Activated T-cell treated with anti-CD3 and anti-CD28 coated beads for 48 hours (primary cell): Measurements from ENCODE around the gene HEXB.
A peak's percentile ranks its signal among the peaks of the same experiment; 100 is the strongest.
"Not testable (repeated sequence)": the region's sequence is repeated elsewhere in the genome, so short reads cannot be mapped to it uniquely, and the experiment has no call there.

Experiments
- DNase-seq: peaks from one replicate; pipeline ENCODE4 v3.0.0-alpha.2; 2020; ENCODE audit warnings: low read depth

Gene HEXB

DNA sequence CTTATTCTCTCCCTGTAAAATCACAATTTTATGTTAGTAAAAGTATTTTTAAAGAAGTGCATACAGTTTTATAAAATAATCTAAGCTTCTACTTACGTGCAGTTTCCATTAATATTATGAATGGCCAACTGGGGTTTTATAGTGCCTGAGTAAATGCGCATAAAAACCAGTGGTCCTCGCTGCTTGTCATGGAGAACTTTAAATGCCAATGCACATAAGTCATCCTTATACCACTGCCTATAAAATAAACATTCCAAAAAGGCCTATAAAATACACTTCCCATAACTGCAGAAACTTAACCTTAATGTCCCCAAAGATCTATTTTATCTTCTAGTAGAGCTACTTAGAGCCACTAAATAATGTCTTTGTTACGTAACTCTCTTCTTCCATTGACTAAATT is 53.4 kb downstream of the HEXB start:
- DNase-seq = no peak

DNA sequence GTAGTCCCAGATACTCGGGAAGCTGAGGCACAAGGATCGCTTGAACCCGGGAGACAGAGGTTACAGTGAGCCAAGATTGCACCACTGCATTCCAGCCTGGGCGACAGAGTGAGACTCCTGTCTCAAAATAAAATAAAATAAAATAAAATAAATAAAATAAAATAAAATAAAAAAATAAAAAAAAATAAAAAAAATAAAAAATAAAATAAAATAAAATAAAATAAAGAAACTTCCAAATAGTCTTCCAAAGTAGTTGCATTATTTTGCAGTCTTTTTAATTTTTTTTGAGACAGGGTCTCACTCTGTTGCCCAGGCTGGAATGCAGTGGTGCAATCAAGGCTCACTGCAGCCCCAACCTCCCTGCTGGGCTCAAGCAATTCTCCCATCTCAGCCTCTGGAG is 63.7 kb downstream of the HEXB start:
- not testable (repeated sequence) for DNase-seq

DNA sequence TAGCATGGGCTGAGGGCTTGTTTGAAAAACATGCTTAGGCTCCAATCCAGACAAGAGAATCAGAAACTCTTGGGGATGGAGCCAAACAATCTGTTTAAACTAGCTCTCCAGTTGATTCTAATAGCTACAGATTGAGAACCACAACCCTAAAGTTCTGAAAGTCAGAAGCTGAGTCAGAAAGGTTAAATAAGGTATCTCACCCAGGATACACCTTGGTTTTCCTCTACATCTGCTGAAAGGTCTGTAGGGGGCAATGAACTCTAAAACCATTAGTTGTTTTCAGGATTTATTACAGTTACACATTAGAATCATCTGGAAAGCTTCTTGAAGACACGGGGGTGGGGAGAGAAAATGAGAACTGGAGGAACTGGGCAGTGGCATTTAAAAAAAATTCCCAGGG is 76.2 kb downstream of the HEXB start:
- no peak for DNase-seq

DNA sequence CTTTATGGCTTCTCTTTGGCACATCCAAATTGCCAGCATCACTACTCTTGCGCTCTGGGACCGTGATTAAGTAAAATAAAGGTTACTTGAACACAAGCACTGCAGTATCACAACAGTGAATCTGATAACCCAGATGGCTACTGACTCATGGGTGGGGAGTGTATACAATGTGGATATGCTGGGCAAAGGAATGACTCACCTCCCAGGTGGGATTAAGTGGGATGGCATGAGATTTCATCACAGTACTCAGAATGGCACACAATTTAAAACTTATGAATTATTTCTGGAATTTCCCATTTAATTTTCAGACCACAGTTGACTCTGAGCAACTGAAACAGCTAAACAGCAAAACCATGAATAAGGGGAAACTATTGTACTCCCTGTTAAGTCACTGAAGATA is 77.6 kb downstream of the HEXB start:
- no peak for DNase-seq

DNA sequence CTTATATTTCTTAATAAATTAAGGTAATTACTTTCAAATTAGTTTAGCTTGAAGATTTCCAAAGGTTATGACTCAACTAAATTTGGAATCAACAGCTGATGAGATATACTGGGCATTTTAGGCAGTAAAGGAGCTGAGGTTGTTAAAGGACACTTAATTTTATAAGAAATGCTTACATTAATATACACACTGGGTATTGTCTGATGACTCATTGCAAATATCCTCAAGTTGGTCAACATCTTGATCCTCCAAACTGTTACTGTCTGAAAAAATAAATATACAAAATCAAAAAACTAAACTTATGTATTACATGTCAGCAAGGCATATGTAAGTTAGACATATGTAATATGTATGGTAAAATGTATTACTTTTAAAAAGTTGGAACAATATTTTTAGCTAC is 78.5 kb downstream of the HEXB start:
- no peak for DNase-seq

DNA sequence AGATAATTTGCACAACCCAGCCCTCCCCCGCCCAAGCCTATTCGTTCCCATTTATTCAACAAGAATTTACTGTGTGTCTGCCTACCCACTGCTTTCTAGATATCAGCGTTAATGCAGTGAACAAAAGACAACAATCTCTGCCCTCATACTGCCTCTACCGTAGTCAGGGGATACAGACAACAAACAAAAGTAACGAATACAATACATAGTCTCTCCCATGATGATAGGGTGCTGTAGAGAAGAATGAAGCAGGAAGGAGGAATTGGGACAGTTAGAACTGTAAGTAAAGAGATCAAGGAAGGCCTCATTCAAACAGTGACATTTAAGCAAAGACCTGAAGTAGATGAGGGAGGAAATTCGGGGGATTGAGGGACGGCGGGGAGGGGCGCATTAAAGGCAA is 80.2 kb downstream of the HEXB start:
- no peak for DNase-seq

DNA sequence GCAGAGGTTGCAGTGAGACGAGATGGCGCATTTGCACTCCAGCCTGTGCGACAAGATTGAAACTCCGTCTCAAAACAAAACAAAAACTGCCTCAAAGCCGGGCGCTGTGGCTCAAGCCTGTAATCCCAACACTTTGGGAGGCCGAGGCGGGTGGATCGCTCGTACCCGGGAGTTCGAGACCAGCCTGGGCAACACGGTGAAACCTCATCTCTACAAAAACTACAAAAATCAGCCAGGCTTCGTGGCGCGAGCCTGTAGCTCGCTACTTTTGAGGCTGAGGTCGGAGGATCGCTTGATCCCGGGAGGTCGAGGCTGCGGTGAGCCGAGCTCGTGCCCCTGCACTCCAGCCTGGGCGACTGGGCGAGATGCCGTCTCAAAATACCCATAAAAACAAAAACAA is 80.9 kb downstream of the HEXB start:
- no peak for DNase-seq

DNA sequence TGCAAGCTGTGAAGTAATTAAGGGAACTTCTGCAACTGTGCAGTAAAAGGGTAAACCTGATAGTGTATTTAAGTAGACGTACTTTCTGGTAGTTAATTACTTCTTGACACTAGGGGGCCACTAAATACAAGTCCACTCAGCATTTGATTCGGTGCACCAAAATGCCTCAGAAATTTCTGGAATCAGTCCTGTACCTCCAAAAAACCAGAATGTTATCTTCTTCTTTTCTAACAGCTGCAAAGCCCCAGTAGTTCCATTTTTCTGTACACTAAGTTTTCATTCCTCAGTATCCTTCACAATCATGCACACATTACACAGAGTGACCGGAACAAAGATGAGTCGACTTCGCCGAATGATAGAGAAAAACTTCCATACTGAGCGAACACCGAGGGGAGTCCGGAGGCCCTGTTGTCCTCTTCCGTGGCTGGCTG is 81.4 kb downstream of the HEXB start:
- DNase-seq = no peak

DNA sequence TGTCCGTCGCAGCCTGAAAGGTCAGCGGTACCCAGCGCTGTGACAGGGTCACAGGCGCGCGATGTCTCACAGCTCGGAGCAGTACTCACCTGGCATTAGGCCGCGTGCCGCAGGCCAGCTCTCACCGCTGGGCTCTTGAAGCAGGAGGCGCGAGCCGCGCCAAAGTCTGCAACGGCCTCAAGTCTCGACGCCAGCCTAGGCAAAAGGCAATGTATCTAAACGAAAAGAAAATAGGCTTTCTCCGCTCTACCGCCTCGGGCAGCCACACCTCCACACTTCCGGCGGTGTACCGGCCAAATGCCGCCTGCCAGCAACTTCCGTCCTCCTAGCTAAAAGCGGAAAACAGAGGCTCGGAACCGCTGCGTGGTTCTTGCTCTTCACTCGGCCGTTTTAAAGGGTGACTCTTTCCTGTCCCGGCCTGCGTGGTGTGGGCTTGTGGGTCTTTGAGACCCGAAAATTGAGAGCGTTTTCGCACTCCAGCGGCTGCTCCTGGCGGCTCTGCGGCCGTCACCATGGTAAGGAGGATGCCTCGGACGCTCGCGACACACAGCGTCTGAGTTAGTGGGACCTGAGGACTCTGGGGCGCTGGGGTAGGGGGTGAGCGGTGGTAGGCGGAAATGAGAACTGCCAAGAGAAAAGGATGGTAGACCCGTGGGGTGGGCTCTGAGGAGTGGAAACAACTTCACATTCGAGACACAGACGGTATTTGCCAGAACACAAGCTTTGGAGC is 82.0 kb downstream of the HEXB start, which contains the start of the genes GFM2 and NSA2:
Gene GFM2, minus strand, starts transcription at position 269 of the 730 bp plus-strand sequence. CDS start 3,375 bp downstream, outside the sequence.
Gene NSA2, plus strand, starts transcription at position 401 of the 730 bp plus-strand sequence. Its CDS starts 112 bp downstream, at position 513.
- DNase-seq = peak; percentile 90

DNA sequence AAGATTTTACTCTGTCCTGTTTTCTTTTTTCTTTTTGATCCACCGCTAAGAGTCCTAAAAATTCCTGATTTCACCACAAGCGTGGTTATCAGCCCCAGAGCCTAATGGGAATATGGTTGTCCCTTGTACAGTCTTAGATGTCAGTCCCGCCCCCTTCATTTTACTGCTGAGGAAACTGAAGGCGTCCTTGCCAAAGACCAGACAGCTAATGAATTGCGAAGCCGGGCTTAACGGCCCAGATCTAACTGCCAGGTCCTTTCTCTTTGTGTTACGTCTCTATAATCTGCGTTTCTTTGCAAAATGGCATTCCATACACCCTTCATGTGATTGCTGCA is 82.5 kb downstream of the HEXB start:
- DNase-seq = no peak
